GM23248 (cell line): ENCODE results near the gene TMOD4. TPM values are rescaled to one million over a fixed set of nuclear protein-coding genes. Genes with fewer than 3 reads are reported as not detected.

ENCODE experiments used
- DNase-seq: peaks from one replicate; pipeline ENCODE4 v3.0.0-alpha.2; 2015
- H2AFZ ChIP-seq: fragments of 200-600 bp; sonication (generic); 2 replicates; pipeline ENCODE4 v1.6.1; 2016; ENCODE audit warnings: antibody characterized with exemption
- H3F3A ChIP-seq: fragments of 200-600 bp; sonication (generic); 2 replicates; pipeline ENCODE4 v1.6.1; 2016; ENCODE audit warnings: mild to moderate bottlenecking, antibody characterized with exemption, mixed run types; ENCODE audit not compliant: insufficient read depth
- H3K27ac ChIP-seq: fragments of 200-600 bp; sonication (generic); 2 replicates; pipeline ENCODE4 v1.5.1; 2016; ENCODE audit warnings: mild to moderate bottlenecking
- H3K27me3 ChIP-seq: fragments of 200-600 bp; sonication (generic); replicated peaks from 2 replicates; pipeline ENCODE4 v1.6.1; 2016; ENCODE audit warnings: mild to moderate bottlenecking; ENCODE audit not compliant: insufficient read depth
- H3K36me3 ChIP-seq: fragments of 200-600 bp; sonication (generic); 2 replicates; pipeline ENCODE4 v1.6.1; 2016; ENCODE audit warnings: low read depth, mild to moderate bottlenecking
- H3K4me1 ChIP-seq: fragments of 200-600 bp; sonication (generic); 2 replicates; pipeline ENCODE4 v1.6.1; 2016; ENCODE audit warnings: mild to moderate bottlenecking; ENCODE audit not compliant: insufficient read depth
- H3K4me2 ChIP-seq: fragments of 200-600 bp; sonication (generic); one replicate; pipeline ENCODE4 v1.6.1; 2016; ENCODE audit warnings: mild to moderate bottlenecking; ENCODE audit not compliant: unreplicated experiment
- H3K4me3 ChIP-seq: fragments of 200-600 bp; sonication (generic); 2 replicates; pipeline ENCODE4 v1.5.1; 2016; ENCODE audit warnings: mild to moderate bottlenecking
- H3K79me2 ChIP-seq: fragments of 200-600 bp; sonication (generic); 2 replicates; pipeline ENCODE4 v1.6.1; 2016; ENCODE audit warnings: mild to moderate bottlenecking; ENCODE audit not compliant: insufficient read depth
- H3K9ac ChIP-seq: fragments of 200-600 bp; sonication (generic); 2 replicates; pipeline ENCODE4 v1.6.1; 2016; ENCODE audit warnings: mild to moderate bottlenecking
- H3K9me2 ChIP-seq: fragments of 200-600 bp; sonication (generic); 2 replicates; pipeline ENCODE4 v1.6.1; 2016; ENCODE audit warnings: mixed run types, mild to moderate bottlenecking, moderate library complexity; ENCODE audit not compliant: insufficient read depth
- H3K9me3 ChIP-seq: fragments of 200-600 bp; sonication (generic); one replicate; pipeline ENCODE4 v1.6.1; 2017; ENCODE audit warnings: low read depth
- H4K20me1 ChIP-seq: fragments of 200-600 bp; sonication (generic); 2 replicates; pipeline ENCODE4 v1.6.0; 2016; ENCODE audit not compliant: insufficient read depth
- EZH2 ChIP-seq: fragments of 200-600 bp; sonication (generic); IDR thresholded peaks from 2 replicates; pipeline ENCODE4 v1.6.1; 2018; ENCODE audit warnings: antibody characterized with exemption, mild to moderate bottlenecking; ENCODE audit not compliant: insufficient read depth, poor library complexity, severe bottlenecking
- EZH2phosphoT487 ChIP-seq: fragments of 200-600 bp; sonication (generic); IDR thresholded peaks from 2 replicates; pipeline ENCODE4 v1.6.1; 2018; ENCODE audit warnings: antibody characterized with exemption, moderate library complexity, mild to moderate bottlenecking, low read depth; ENCODE audit not compliant: insufficient read depth
- WGBS, 2 experiments: methylation state at CpG; one replicate each; pipeline ENCODE4 v1.1.6; 2015 to 2017; ENCODE audit warnings: low lambda C conversion rate in 2 of 2, low coverage in 1 of 2; ENCODE audit errors: missing lambda C conversion rate in 2 of 2; 5-methylcytosine and 5-hydroxymethylcytosine counted together
- in situ Hi-C: fragments of 300-500 bp; cut with MboI; formaldehyde crosslinking; loops from 2 replicates; pipeline ENCODE4 v1.15.0; 2020
- polyA plus RNA-seq: library from polyadenylated mRNA; unstranded; fragments of >200 nt; fragmentation: Nextera tagmentation; extraction: Ambion mirVana; gene quantifications from 2 replicates; pipeline ENCODE4 v1.2.1, GENCODE V29; 2016
- total RNA-seq: library from RNA; depleted of rRNA; stranded (reverse); fragments of >200 nt; shearing (Covaris generic); gene quantifications from 2 replicates; pipeline ENCODE4 v1.2.3, GENCODE V29; 2014; rRNA removed

Gene TMOD4
- total RNA-seq = not detected in 2 replicates
- polyA plus RNA-seq = 0.24 TPM in 1 of 2 replicates, not detected in the other

GRCh38 chr1:151175863-151176262, at the start of gene TMOD4:
TMOD4 (minus strand) TSS chr1:151175981; CDS start chr1:151174875, 1,106 bp downstream.
- Histone ChIP-seq H3K36me3 (peaks cover 4% of the 10 kb centered on the region; the same call in 1 of the 2 replicates), H3K4me2 (no peak within 1 kb of the TSS), H3K9ac (no peak within 1 kb of the TSS), H3F3A (peaks cover 14% of the 10 kb centered on the region; the same call in 1 of the 2 replicates), H3K27ac (no peak within 1 kb of the TSS), H3K79me2 (no peaks in the 10 kb centered on the region), H3K9me2 (no peaks in the 10 kb centered on the region), H2AFZ (no peak within 1 kb of the TSS), H3K27me3 (no peaks in the 10 kb centered on the region), H3K4me1 (0 out of 2 replicates have a peak, but pooled peaks cover 3% of the 10 kb centered on the region), H3K9me3 (no peaks in the 10 kb centered on the region), H3K4me3 (no peak within 1 kb of the TSS), H4K20me1 (no peaks in the 10 kb centered on the region)
- DNase-seq = peak; percentile 54
- no peak for TF ChIP-seq EZH2phosphoT487
- TF ChIP-seq EZH2 = no peak
- 24 to 42% methylated on average over 4 of the region's 4 CpGs for WGBS, 2 experiments
- in situ Hi-C loops = no loop called here

GRCh38 chr1:151222130-151222529, 46.3 kb upstream of the TMOD4 start:
- no peak overlapping the region for H3K4me2 ChIP-seq
- peaks cover 38% of the 10 kb centered on the region for H4K20me1 ChIP-seq
- H3K4me1 ChIP-seq = peaks cover 14% of the 10 kb centered on the region
- H3K79me2 ChIP-seq = peaks cover 100% of the 10 kb centered on the region
- H3K27me3 ChIP-seq = no peaks in the 10 kb centered on the region
- no peak overlapping the region for H3K9ac ChIP-seq
- TF ChIP-seq EZH2phosphoT487 = no peak
- no peak for TF ChIP-seq EZH2
- H3F3A ChIP-seq = peaks cover 33% of the 10 kb centered on the region
- no peaks in the 10 kb centered on the region for H3K9me3 ChIP-seq
- in situ Hi-C loops = no loop called here
- H2AFZ ChIP-seq = no peak overlapping the region
- WGBS, 2 experiments = 42 to 44% methylated on average over 4 of the region's 4 CpGs
- no peaks in the 10 kb centered on the region for H3K9me2 ChIP-seq
- peak overlapping the region; percentile 40 for H3K27ac ChIP-seq
- peak; percentile 62 for DNase-seq
- H3K4me3 ChIP-seq = no peak overlapping the region
- H3K36me3 ChIP-seq = peaks cover 33% of the 10 kb centered on the region; the same call in 1 of the 2 replicates

- Histone ChIP-seq H3K4me3 (no peak overlapping the region), H3K27me3 (no peaks in the 10 kb centered on the region), H3K9ac (no peak overlapping the region), H3K4me1 (peaks cover 14% of the 10 kb centered on the region), H3K79me2 (peaks cover 100% of the 10 kb centered on the region), H3K36me3 (peaks cover 29% of the 10 kb centered on the region; the same call in 1 of the 2 replicates), H3K9me2 (no peaks in the 10 kb centered on the region), H3F3A (peaks cover 34% of the 10 kb centered on the region), H3K27ac (peak overlapping the region; percentile 40), H3K9me3 (no peaks in the 10 kb centered on the region), H4K20me1 (peaks cover 39% of the 10 kb centered on the region), H3K4me2 (no peak overlapping the region), H2AFZ (no peak overlapping the region)
- 93 to 100% methylated on average over 1 of the region's 1 CpG for WGBS, 2 experiments
- no peak for TF ChIP-seq EZH2
- no peak for TF ChIP-seq EZH2phosphoT487
- in situ Hi-C loops = no loop called here
- DNase-seq = peak; percentile 33
Measured at GRCh38 chr1:151221616-151222015, 45.8 kb upstream of the TMOD4 start.

GRCh38 chr1:151213560-151213959, 37.8 kb upstream of the TMOD4 start:
- peaks cover 100% of the 10 kb centered on the region for H3K79me2 ChIP-seq
- peaks cover 32% of the 10 kb centered on the region for H3F3A ChIP-seq
- no peaks in the 10 kb centered on the region for H3K27me3 ChIP-seq
- no peak for DNase-seq
- H3K4me2 ChIP-seq = no peak overlapping the region
- H3K9ac ChIP-seq = 0 out of 2 replicates have a peak overlapping the region, but pooled peaks have one; percentile 19
- in situ Hi-C loops = no loop called here
- H3K9me3 ChIP-seq = no peaks in the 10 kb centered on the region
- H3K4me1 ChIP-seq = peaks cover 15% of the 10 kb centered on the region
- H4K20me1 ChIP-seq = peaks cover 32% of the 10 kb centered on the region
- H3K36me3 ChIP-seq = peaks cover 44% of the 10 kb centered on the region
- no peak overlapping the region for H2AFZ ChIP-seq
- H3K27ac ChIP-seq = no peak overlapping the region
- TF ChIP-seq EZH2 (no peak), EZH2phosphoT487 (no peak)
- H3K9me2 ChIP-seq = no peaks in the 10 kb centered on the region
- 19 to 30% methylated on average over 2 of the region's 2 CpGs for WGBS, 2 experiments
- no peak overlapping the region for H3K4me3 ChIP-seq
